Endothelial cell of umbilical vein (primary cell): ENCODE data around the gene IQCN. TPM values are rescaled to one million over a fixed set of nuclear protein-coding genes. Genes with fewer than 3 reads are reported as not detected.
A peak's percentile ranks its signal among the peaks of the same experiment; 100 is the strongest.

Source experiments
- BruUV-seq: library from RNA; stranded (reverse); fragments of 400-500 nt; replicated peaks from 2 replicates; lab custom pipeline; 2021; lab: Mats Ljungman, UMichigan
- CTCF ChIA-PET: fragments of 300-600, 350-600 bp; sonication (Branson Sonifier 250); formaldehyde crosslinking; loops from one replicate; lab custom pipeline; 2021; ENCODE audit warnings: antibody characterized with exemption, inconsistent platforms; lab: Charles Lee
- POLR2A ChIA-PET: fragments of 300-600, 350-600 bp; sonication (Branson Sonifier 250); formaldehyde crosslinking; loops from one replicate; lab custom pipeline; 2021; ENCODE audit warnings: antibody characterized with exemption, inconsistent platforms; lab: Charles Lee
- DNase-seq: peaks from one replicate; pipeline ENCODE4 v3.0.0-alpha.2; 2011; ENCODE audit warnings: low read depth, low spot score
- FAIRE-seq: peaks from 2 replicates; lab custom pipeline; 2011; peaks lifted over from hg19 to GRCh38; lab: Jason Lieb, UNC
- H2AFZ ChIP-seq: 2 replicates; pipeline ENCODE4 v1.6.0; 2012; ENCODE audit warnings: low read depth, low read length, control low read depth, inconsistent platforms
- H3K27ac ChIP-seq: 2 replicates; pipeline ENCODE4 v1.5.1; 2011; ENCODE audit warnings: low read depth, mild to moderate bottlenecking, control low read depth, low read length, moderate library complexity; ENCODE audit not compliant: insufficient read depth
- H3K27me3 ChIP-seq, 2 experiments: 2 replicates each; pipeline versions ENCODE4 v1.6.0 to v1.6.1; 2011; ENCODE audit warnings: low read length in 2 of 2, mixed read lengths in 1 of 2; ENCODE audit not compliant: control insufficient read depth in 2 of 2, insufficient read depth in 2 of 2
- H3K36me3 ChIP-seq, 2 experiments: 2 replicates in 1 of 2; 3 replicates in 1 of 2; pipeline ENCODE4 v1.5.1; 2011; ENCODE audit warnings: low read length in 2 of 2, mild to moderate bottlenecking in 1 of 2, moderate library complexity in 1 of 2; ENCODE audit not compliant: control insufficient read depth in 2 of 2, insufficient read depth in 2 of 2; ENCODE audit errors: extremely low read depth in 1 of 2
- H3K4me1 ChIP-seq: 3 replicates; pipeline ENCODE4 v1.5.1; 2011; ENCODE audit warnings: mild to moderate bottlenecking, low read length; ENCODE audit not compliant: control insufficient read depth, insufficient read depth; ENCODE audit errors: extremely low read depth
- H3K4me2 ChIP-seq: 2 replicates; pipeline ENCODE4 v1.6.1; 2011; ENCODE audit warnings: low read length, control low read depth, mixed read lengths; ENCODE audit not compliant: insufficient read depth
- H3K4me3 ChIP-seq, 3 experiments: fragments of 200-600 bp in 1 of 3; sonication (generic), shearing (Covaris generic) in 1 of 3; replicated peaks in 1 of 3; 2 replicates each; pipeline ENCODE4 v1.5.1; 2011 to 2016; ENCODE audit warnings: control low read depth in 3 of 3, low read length in 3 of 3, mild to moderate bottlenecking in 2 of 3, inconsistent platforms in 1 of 3, low read depth in 1 of 3, moderate library complexity in 1 of 3; ENCODE audit not compliant: insufficient read depth in 1 of 3
- H3K79me2 ChIP-seq: 2 replicates; pipeline ENCODE4 v1.6.0; 2012; ENCODE audit warnings: low read length, inconsistent platforms; ENCODE audit not compliant: control insufficient read depth, insufficient read depth
- H3K9ac ChIP-seq: replicated peaks from 2 replicates; pipeline ENCODE3; 2011; ENCODE audit warnings: low read length, control low read depth; ENCODE audit not compliant: insufficient read depth; ENCODE audit errors: extremely low read depth
- H3K9me1 ChIP-seq: replicated peaks from 3 replicates; pipeline ENCODE4 v1.6.0; 2011; ENCODE audit warnings: mild to moderate bottlenecking, low read length; ENCODE audit not compliant: control insufficient read depth, insufficient read depth; ENCODE audit errors: extremely low read depth
- H3K9me3 ChIP-seq: replicated peaks from 2 replicates; pipeline ENCODE4 v1.5.1; 2012; ENCODE audit warnings: low read length, inconsistent platforms; ENCODE audit not compliant: control insufficient read depth, insufficient read depth
- H4K20me1 ChIP-seq: replicated peaks from 2 replicates; pipeline ENCODE3; 2011; ENCODE audit warnings: mild to moderate bottlenecking, low read length; ENCODE audit not compliant: control insufficient read depth, insufficient read depth; ENCODE audit errors: extremely low read depth
- EZH2 ChIP-seq: IDR thresholded peaks from 2 replicates; pipeline ENCODE4 v1.6.1; 2012; ENCODE audit warnings: borderline replicate concordance, low read depth, mild to moderate bottlenecking, moderate library complexity, low read length, inconsistent platforms; ENCODE audit not compliant: severe bottlenecking
- FOS ChIP-seq: IDR thresholded peaks from 2 replicates; pipeline ENCODE4 v1.6.1; 2011; ENCODE audit warnings: mild to moderate bottlenecking, low read length, moderate library complexity, borderline replicate concordance; ENCODE audit not compliant: insufficient read depth
- GATA2 ChIP-seq: IDR thresholded peaks from 2 replicates; pipeline ENCODE4 v1.7.0; 2011; ENCODE audit warnings: low read depth, mild to moderate bottlenecking, moderate library complexity, mixed read lengths, low read length; ENCODE audit not compliant: insufficient read length, insufficient read depth
- JUN ChIP-seq: IDR thresholded peaks from 2 replicates; pipeline ENCODE4 v1.6.1; 2011; ENCODE audit warnings: borderline replicate concordance, low read depth; ENCODE audit not compliant: insufficient read length, insufficient read depth
- MYC ChIP-seq: IDR thresholded peaks from one replicate; pipeline ENCODE4 v1.6.1; 2011; ENCODE audit warnings: mild to moderate bottlenecking, low read depth, low read length
- POLR2A ChIP-seq: IDR thresholded peaks from 2 replicates; pipeline ENCODE4 v1.6.1; 2012; ENCODE audit warnings: low read depth, mild to moderate bottlenecking, control low read depth, low read length
- POLR2AphosphoS5 ChIP-seq: IDR thresholded peaks from 2 replicates; pipeline ENCODE4 v1.6.1; 2012; ENCODE audit warnings: low read depth, mild to moderate bottlenecking, control low read depth, low read length, moderate library complexity; ENCODE audit not compliant: insufficient read depth
- dilution Hi-C: fragments of 300-500 bp; cut with MboI; formaldehyde crosslinking; loops from one replicate; pipeline ENCODE4 v1.15.0; 2019; ENCODE audit warnings: low sequenced_read_pairs; ENCODE audit not compliant: extremely low pct_ligation_motif_present
- intact Hi-C: fragments of 100-400 bp; cut with micrococcal nuclease; formaldehyde crosslinking; loops from one replicate; pipeline ENCODE4 v1.10.0; 2022
- polyA plus RNA-seq, 4 experiments: library from polyadenylated mRNA; depleted of rRNA in 3 of 4; stranded (reverse) in 3 of 4; unstranded in 1 of 4; fragments of >200 nt; gene quantifications; 2 replicates each; pipeline versions ENCODE4 v1.2.1 to v1.2.3, GENCODE V29; 2011 to 2012; ENCODE audit warnings: missing spikeins in 1 of 4
- total RNA-seq: library from RNA; stranded (reverse); gene quantifications from 2 replicates; pipeline ENCODE4 v1.2.3, GENCODE V29; 2021
- TF ChIP-seq, protein P1 (sequence below): IDR thresholded peaks from 2 replicates; pipeline ENCODE4 v1.6.1; 2011; ENCODE audit not compliant: insufficient read depth, insufficient read length
- TF ChIP-seq, protein P2 (sequence below), 2 donors: IDR thresholded peaks; 1 replicate in 1 of 2; 2 replicates in 1 of 2; pipeline ENCODE4 v1.5.1; 2011; ENCODE audit warnings: low read length in 2 of 2, mild to moderate bottlenecking in 2 of 2, moderate library complexity in 2 of 2, control low read depth in 1 of 2, inconsistent platforms in 1 of 2, low read depth in 1 of 2; ENCODE audit not compliant: insufficient read depth in 1 of 2; ENCODE audit errors: extremely low read depth in 1 of 2

IQCN gene
- total and polyA plus RNA-seq, 2 donors (not counting 3 experiments of a cell fraction or from before 2014, with no cell fraction given) = 1.5 to 3.0 TPM

GRCh38 chr19:18279516-18280246 lies 5.4 kb upstream of the IQCN start:
- ChIA-PET POLR2A (interaction anchor here (0.7 to 5.0 kb wide), 19 partner anchors 9 to 860 kb away, joined by 3 to 113 read pairs (median 12); partner anchors contain the start of genes GDF15, LSM4, MVB12A and SSBP4), CTCF (interaction anchor here (0.5 to 6.2 kb wide), 62 partner anchors 8 to 431 kb away, joined by 3 to 401 read pairs (median 6); partner anchors contain the start of genes GDF15, LSM4, MPV17L2 and PGPEP1)
- peak overlapping the region; percentile 81 for H3K4me2 ChIP-seq
- DNase-seq (peak; percentile 96), FAIRE-seq (peak; percentile 98)
- dilution Hi-C loops (no loop called here), intact Hi-C loops (loop anchor here (1.0 to 5.0 kb wide), 5 partner anchors 44 to 137 kb away; partner anchors contain the start of genes LSM4 and PGPEP1)
- H2AFZ ChIP-seq = no peak overlapping the region
- peak overlapping the region; percentile 95 for H3K9ac ChIP-seq
- peaks cover 0 to 2% of the 10 kb centered on the region in 2 experiments for H3K36me3 ChIP-seq
- H3K27ac ChIP-seq = peak overlapping the region; percentile 89
- H3K27me3 ChIP-seq = no peaks in the 10 kb centered on the region
- BruUV-seq = TSS peak; percentile 31
- TF ChIP-seq JUN = no peak
- TF ChIP-seq, protein P1, sequence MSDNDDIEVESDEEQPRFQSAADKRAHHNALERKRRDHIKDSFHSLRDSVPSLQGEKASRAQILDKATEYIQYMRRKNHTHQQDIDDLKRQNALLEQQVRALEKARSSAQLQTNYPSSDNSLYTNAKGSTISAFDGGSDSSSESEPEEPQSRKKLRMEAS = no peak
- TF ChIP-seq POLR2A = peak; percentile 67
- TF ChIP-seq, protein P2, sequence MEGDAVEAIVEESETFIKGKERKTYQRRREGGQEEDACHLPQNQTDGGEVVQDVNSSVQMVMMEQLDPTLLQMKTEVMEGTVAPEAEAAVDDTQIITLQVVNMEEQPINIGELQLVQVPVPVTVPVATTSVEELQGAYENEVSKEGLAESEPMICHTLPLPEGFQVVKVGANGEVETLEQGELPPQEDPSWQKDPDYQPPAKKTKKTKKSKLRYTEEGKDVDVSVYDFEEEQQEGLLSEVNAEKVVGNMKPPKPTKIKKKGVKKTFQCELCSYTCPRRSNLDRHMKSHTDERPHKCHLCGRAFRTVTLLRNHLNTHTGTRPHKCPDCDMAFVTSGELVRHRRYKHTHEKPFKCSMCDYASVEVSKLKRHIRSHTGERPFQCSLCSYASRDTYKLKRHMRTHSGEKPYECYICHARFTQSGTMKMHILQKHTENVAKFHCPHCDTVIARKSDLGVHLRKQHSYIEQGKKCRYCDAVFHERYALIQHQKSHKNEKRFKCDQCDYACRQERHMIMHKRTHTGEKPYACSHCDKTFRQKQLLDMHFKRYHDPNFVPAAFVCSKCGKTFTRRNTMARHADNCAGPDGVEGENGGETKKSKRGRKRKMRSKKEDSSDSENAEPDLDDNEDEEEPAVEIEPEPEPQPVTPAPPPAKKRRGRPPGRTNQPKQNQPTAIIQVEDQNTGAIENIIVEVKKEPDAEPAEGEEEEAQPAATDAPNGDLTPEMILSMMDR (IDR thresholded peaks at IDR 0.05; ENCODE audit: extremely low read depth in 1 of 2, insufficient read depth in 1 of 2, low read depth in 1 of 2, low read length in 2 of 2) = peak; percentile 88 to 97
- no peak for TF ChIP-seq EZH2
- TF ChIP-seq GATA2 = no peak
- TF ChIP-seq FOS = no peak
- no peak for TF ChIP-seq MYC
- TF ChIP-seq POLR2AphosphoS5 = peak; percentile 41
- peaks cover 28% of the 10 kb centered on the region for H3K4me1 ChIP-seq
- peak overlapping the region; percentile 72 to 92 (median 80) for H3K4me3 ChIP-seq
- H3K9me3 ChIP-seq = no peaks in the 10 kb centered on the region
- H3K9me1 ChIP-seq = no peaks in the 10 kb centered on the region
- peaks cover 31% of the 10 kb centered on the region for H3K79me2 ChIP-seq
- H4K20me1 ChIP-seq = peaks cover 5% of the 10 kb centered on the region
